ENCODE measurements around the gene KLHL3. TPM values are rescaled to one million over a fixed set of nuclear protein-coding genes. Genes with fewer than 3 reads are reported as not detected.

KLHL3 gene
- total RNA-seq, 4 donors from 2014 or later: 0.75 to 4.4 (median 2.6) TPM

- Histone ChIP-seq H3K27me3 (no peaks in the 10 kb centered on the region), H3K9me3 (no peaks in the 10 kb centered on the region), H3K4me1 (no peaks in the 10 kb centered on the region), H3K36me3 (no peaks in the 10 kb centered on the region), H3K27ac (no peak overlapping the region), H3K4me3 (no peak overlapping the region)
- DNase-seq: no peak
- in situ Hi-C loops (cut with MboI; ENCODE audit: low pct_ligation_motif_present in 1 of 4, low pct_unique_long_range_greater_than_20kb in 1 of 4, low sequenced_read_pairs in 3 of 4): no loop called here
- intact Hi-C loops (cut with DNase I; ENCODE audit: low total_unique reads): no loop called here
- TF ChIP-seq EP300 (IDR thresholded peaks at IDR 0.05; ENCODE audit: low read depth) (no peak), CTCF (IDR thresholded peaks at IDR 0.05) (no peak), POLR2AphosphoS5 (IDR thresholded peaks at IDR 0.05) (no peak), POLR2A (IDR thresholded peaks at IDR 0.05) (no peak)
- 75% methylated on average over 5 of the region's 5 CpGs; no CpG with 5 or more reads in 1 of the 2 donors for WGBS, 2 donors (ENCODE audit: low coverage in 1 of 2)
Measured at GRCh38 chr5:137616046-137616445, 119.8 kb downstream of the KLHL3 start.

- in situ Hi-C loops (cut with MboI; ENCODE audit: low pct_ligation_motif_present in 1 of 4, low pct_unique_long_range_greater_than_20kb in 1 of 4, low sequenced_read_pairs in 3 of 4) (no loop called here), intact Hi-C loops (cut with DNase I; ENCODE audit: low total_unique reads) (no loop called here)
- no peak for TF ChIP-seq POLR2AphosphoS5 (IDR thresholded peaks at IDR 0.05)
- no peak for TF ChIP-seq EP300 (IDR thresholded peaks at IDR 0.05; ENCODE audit: low read depth)
- TF ChIP-seq CTCF (IDR thresholded peaks at IDR 0.05): no peak
- no peak for TF ChIP-seq POLR2A (IDR thresholded peaks at IDR 0.05)
- Histone ChIP-seq H3K27ac (no peak overlapping the region), H3K4me3 (no peak overlapping the region), H3K36me3 (no peaks in the 10 kb centered on the region), H3K9me3 (no peaks in the 10 kb centered on the region), H3K4me1 (no peaks in the 10 kb centered on the region), H3K27me3 (no peaks in the 10 kb centered on the region)
- 87% methylated on average over 4 of the region's 5 CpGs; no CpG with 5 or more reads in 1 of the 2 donors for WGBS, 2 donors (ENCODE audit: low coverage in 1 of 2)
- DNase-seq: no peak
Measured at GRCh38 chr5:137615171-137615775, 120.6 kb downstream of the KLHL3 start.

- H3K9me3 ChIP-seq: no peaks in the 10 kb centered on the region
- no peak for DNase-seq
- H3K36me3 ChIP-seq: no peaks in the 10 kb centered on the region
- H3K27me3 ChIP-seq: no peaks in the 10 kb centered on the region
- intact Hi-C loops (cut with DNase I; ENCODE audit: low total_unique reads) (no loop called here), in situ Hi-C loops (cut with MboI; ENCODE audit: low pct_ligation_motif_present in 1 of 4, low pct_unique_long_range_greater_than_20kb in 1 of 4, low sequenced_read_pairs in 3 of 4) (no loop called here)
- H3K4me3 ChIP-seq: no peak overlapping the region
- H3K27ac ChIP-seq: no peak overlapping the region
- 80 to 84% methylated on average over 2 to 7 of the region's 7 CpGs for WGBS, 2 donors (ENCODE audit: low coverage in 1 of 2)
- TF ChIP-seq EP300 (IDR thresholded peaks at IDR 0.05; ENCODE audit: low read depth) (no peak), CTCF (IDR thresholded peaks at IDR 0.05) (no peak), POLR2AphosphoS5 (IDR thresholded peaks at IDR 0.05) (no peak), POLR2A (IDR thresholded peaks at IDR 0.05) (no peak)
- no peaks in the 10 kb centered on the region for H3K4me1 ChIP-seq
Measured at GRCh38 chr5:137613554-137614265, 122.2 kb downstream of the KLHL3 start.

GRCh38 chr5:137612576-137612975 is 123.3 kb downstream of the KLHL3 start:
- DNase-seq: no peak
- in situ Hi-C loops (cut with MboI; ENCODE audit: low pct_ligation_motif_present in 1 of 4, low pct_unique_long_range_greater_than_20kb in 1 of 4, low sequenced_read_pairs in 3 of 4): no loop called here
- TF ChIP-seq POLR2AphosphoS5 (IDR thresholded peaks at IDR 0.05): no peak
- no peak for TF ChIP-seq EP300 (IDR thresholded peaks at IDR 0.05; ENCODE audit: low read depth)
- TF ChIP-seq POLR2A (IDR thresholded peaks at IDR 0.05): no peak
- no peak for TF ChIP-seq CTCF (IDR thresholded peaks at IDR 0.05)
- Histone ChIP-seq H3K4me3 (no peak overlapping the region), H3K36me3 (no peaks in the 10 kb centered on the region), H3K4me1 (no peaks in the 10 kb centered on the region), H3K9me3 (no peaks in the 10 kb centered on the region), H3K27ac (no peak overlapping the region), H3K27me3 (no peaks in the 10 kb centered on the region)
- intact Hi-C loops (cut with DNase I; ENCODE audit: low total_unique reads): no loop called here

Measured in transverse colon (tissue), 4 donors.